ENCODE measurements around the gene LRRK1. TPM values are rescaled to one million over a fixed set of nuclear protein-coding genes. Genes with fewer than 3 reads are reported as not detected.

The LRRK1 gene
- total RNA-seq, 4 donors from 2014 or later: 2.6 to 36.6 (median 13.1) TPM

DNA sequence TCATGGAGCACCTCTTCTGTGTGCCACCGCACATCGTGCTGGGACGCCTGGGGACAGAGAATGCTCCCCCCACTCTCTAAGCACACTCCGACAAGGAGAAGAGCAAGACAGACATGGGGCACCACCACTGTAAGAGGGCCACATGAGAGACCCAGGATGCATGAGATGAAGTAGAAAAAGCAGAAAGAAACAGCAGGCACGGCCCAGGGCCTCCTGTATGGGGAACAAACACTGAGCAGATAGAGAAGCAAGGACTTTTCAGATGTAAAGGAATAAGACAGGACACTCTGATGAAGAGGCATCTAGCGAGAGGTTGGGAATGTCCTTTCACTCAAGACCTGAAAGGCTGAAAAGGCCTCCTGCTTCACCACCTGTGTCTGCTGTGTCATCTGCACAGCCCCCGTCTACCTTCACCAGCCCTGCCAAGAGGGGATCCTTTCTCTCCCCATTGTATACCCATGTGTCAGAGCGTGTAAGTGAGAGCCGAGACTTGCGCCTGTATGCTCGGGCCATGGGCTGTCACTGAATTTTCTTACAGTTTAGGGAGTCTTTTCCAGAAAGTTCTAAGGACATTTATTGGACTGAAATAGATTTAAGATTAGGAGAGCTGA, 125.6 kb downstream of the LRRK1 start:
- intact Hi-C loops (cut with DNase I; ENCODE audit: low total_unique reads): no loop called here
- DNase-seq: peak in 1 of 2 donors; percentile 12
- no peak for TF ChIP-seq POLR2A (IDR thresholded peaks at IDR 0.05)
- no peak for TF ChIP-seq CTCF (IDR thresholded peaks at IDR 0.05)
- Histone ChIP-seq H3K27ac (peak overlapping the region; percentile 75 to 77), H3K9me3 (no peaks in the 10 kb centered on the region), H3K4me3 (no peak overlapping the region), H3K36me3 (no peaks in the 10 kb centered on the region), H3K4me1 (peaks cover 0 to 6% of the 10 kb centered on the region in 2 donors), H3K27me3 (no peaks in the 10 kb centered on the region)

DNA sequence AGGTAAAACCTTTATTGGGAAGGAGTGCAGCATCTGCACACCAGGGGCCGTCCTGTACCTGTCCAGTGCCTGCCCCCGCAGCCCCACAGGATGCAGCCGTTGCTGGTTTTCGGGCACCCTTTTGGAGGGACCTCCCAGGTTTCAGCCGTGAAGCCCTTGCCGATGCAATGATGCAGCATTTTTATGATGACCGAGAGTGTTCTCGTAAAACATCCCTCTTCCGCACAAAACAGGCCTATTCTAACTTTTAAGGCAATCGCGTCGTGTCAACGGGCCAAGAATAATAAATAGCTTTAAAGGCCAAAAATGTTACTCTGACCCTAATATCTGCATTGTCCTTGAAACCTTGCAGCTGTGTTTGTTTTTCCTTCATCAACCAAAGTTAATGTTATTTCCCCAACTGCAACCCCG, 126.1 kb downstream of the LRRK1 start:
- H3K4me3 ChIP-seq: no peak overlapping the region
- H3K4me1 ChIP-seq: peaks cover 0 to 6% of the 10 kb centered on the region in 2 donors
- TF ChIP-seq POLR2A (IDR thresholded peaks at IDR 0.05) (no peak), CTCF (IDR thresholded peaks at IDR 0.05) (no peak)
- no peaks in the 10 kb centered on the region for H3K27me3 ChIP-seq
- H3K9me3 ChIP-seq: no peaks in the 10 kb centered on the region
- intact Hi-C loops (cut with DNase I; ENCODE audit: low total_unique reads): no loop called here
- DNase-seq: peak; percentile 36 to 49
- H3K27ac ChIP-seq: peak overlapping the region; percentile 75 to 77
- H3K36me3 ChIP-seq: no peaks in the 10 kb centered on the region

DNA sequence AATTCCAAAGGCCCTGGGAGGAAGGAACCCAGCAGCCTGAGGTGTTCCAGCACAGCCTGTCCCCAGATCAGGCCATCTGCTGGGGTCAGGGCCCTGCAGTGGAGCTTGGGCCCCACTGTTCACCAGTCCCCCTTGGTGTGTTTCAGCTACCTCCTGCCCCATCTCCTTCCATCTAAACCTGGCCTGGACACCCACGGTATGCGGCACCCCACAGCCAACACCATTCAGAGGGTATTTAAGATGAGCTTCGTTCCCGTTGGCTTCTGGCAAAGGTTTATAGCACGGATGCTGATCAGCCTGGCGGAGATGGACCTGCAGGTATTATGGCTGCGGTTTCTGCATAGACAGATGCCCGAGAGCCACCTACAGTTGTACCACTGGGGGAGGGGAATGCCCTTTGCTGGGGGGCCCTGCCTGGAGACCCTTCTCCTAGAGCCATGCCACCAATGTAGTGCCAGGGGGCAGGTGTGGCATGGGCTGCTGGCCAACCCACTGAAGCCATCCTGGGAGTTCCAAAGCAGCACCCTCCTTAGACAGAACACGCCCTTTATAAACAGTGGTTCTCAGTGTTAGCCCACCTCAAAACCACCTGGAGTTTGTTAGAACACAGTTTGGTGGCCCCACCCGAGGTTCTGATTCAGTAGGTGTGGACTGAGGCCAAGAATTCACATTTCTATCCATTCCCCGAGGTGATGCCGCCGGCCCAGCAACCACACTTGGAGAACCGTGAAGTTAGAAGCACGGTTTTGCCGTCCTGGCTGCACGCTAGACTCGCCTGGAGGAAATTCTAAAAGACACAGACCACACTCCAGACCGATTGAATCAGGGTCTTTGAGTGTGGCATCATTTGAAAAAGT, 126.9 kb downstream of the LRRK1 start:
- H3K4me1 ChIP-seq: peaks cover 0 to 6% of the 10 kb centered on the region in 2 donors
- intact Hi-C loops (cut with DNase I; ENCODE audit: low total_unique reads): no loop called here
- H3K9me3 ChIP-seq: no peaks in the 10 kb centered on the region
- H3K36me3 ChIP-seq: no peaks in the 10 kb centered on the region
- TF ChIP-seq POLR2A (IDR thresholded peaks at IDR 0.05): no peak
- TF ChIP-seq CTCF (IDR thresholded peaks at IDR 0.05): no peak
- peak in 1 of 2 donors; percentile 21 for DNase-seq
- H3K27ac ChIP-seq: peak overlapping the region; percentile 75 to 77
- H3K4me3 ChIP-seq: no peak overlapping the region
- no peaks in the 10 kb centered on the region for H3K27me3 ChIP-seq

DNA sequence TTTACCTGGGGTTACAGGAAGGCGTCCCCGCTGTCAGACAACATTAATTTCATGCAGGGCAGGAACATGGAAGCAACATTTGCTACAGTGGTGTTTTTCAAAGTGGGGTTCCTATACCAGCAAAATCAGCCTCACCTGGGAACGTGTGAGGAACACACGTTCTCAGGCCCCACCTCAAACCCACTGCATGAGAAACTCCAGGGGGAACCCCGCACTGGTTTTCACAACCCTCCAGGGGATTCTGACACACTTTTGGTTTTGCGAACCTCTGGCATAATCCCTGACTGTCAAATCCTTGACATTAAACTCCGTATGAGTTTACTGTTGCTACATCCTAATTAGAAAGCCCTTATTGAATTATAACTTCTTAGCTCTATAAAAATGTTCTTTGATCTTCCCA, 127.7 kb downstream of the LRRK1 start:
- DNase-seq: peak in 1 of 2 donors; percentile 17

More for the DNA sequence above, 127.7 kb downstream of the LRRK1 start:
- TF ChIP-seq POLR2A (IDR thresholded peaks at IDR 0.05) (no peak), CTCF (IDR thresholded peaks at IDR 0.05) (no peak)
- H3K9me3 ChIP-seq: no peaks in the 10 kb centered on the region
- peaks cover 0 to 6% of the 10 kb centered on the region in 2 donors for H3K4me1 ChIP-seq
- H3K4me3 ChIP-seq: no peak overlapping the region
- no peaks in the 10 kb centered on the region for H3K36me3 ChIP-seq
- intact Hi-C loops (cut with DNase I; ENCODE audit: low total_unique reads): no loop called here
- H3K27me3 ChIP-seq: no peaks in the 10 kb centered on the region
- peak overlapping the region; percentile 75 to 77 for H3K27ac ChIP-seq

Data from uterus (tissue), 4 donors.